ENCODE results near the gene PTPRT. TPM values are rescaled to one million over a fixed set of nuclear protein-coding genes. Genes with fewer than 3 reads are reported as not detected.

PTPRT gene
- polyA plus RNA-seq, 3 donors = not detected

DNA sequence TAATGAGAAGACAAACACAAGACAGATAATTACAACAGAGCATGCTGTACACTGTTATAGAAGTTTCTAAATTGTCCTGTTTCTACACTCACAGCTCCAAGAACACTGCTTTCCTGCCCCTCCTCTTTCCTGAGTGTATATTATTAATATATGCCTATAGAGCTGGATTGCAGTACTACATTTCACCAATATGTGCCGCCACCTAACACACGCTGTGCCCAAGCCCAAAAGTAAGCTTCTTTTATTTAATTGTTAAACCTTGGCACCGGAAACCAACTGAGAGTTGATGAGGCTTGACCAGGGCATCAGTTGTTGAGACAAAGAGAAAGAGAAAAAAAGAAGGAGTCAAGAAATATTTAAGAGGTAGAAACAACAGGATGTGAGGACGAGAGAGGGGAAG, 16.0 kb upstream of the PTPRT start:
- Histone ChIP-seq H3K27me3 (ENCODE audit: control insufficient read depth in 2 of 2, insufficient read depth in 2 of 2, low read length in 2 of 2) (no peaks in the 10 kb centered on the region), H3K27ac (ENCODE audit: low read depth in 1 of 2, low read length in 2 of 2) (no peak overlapping the region), H3K9ac (ENCODE audit: insufficient read depth, low read length, poor library complexity, severe bottlenecking) (no peak overlapping the region), H3K4me3 (replicated peaks in 1 of 3; ENCODE audit: low read depth in 2 of 3, low read length in 3 of 3) (no peak overlapping the region), H2AFZ (ENCODE audit: insufficient read depth, low read depth, low read length, poor library complexity, severe bottlenecking) (no peak overlapping the region), H3K4me2 (replicated peaks; ENCODE audit: extremely low read depth, low read length, poor library complexity, severe bottlenecking) (no peak overlapping the region), H3K79me2 (ENCODE audit: insufficient read depth, low read length) (no peaks in the 10 kb centered on the region), H3K9me3 (replicated peaks in 1 of 2; ENCODE audit: control insufficient read depth in 1 of 2, insufficient read depth in 1 of 2, low read length in 2 of 2) (no peaks in the 10 kb centered on the region), H3K4me1 (ENCODE audit: control insufficient read depth in 1 of 2, insufficient read depth in 2 of 2, low read length in 2 of 2) (no peaks in the 10 kb centered on the region), H3K36me3 (replicated peaks in 1 of 2; ENCODE audit: control insufficient read depth in 1 of 2, insufficient read depth in 2 of 2, low read length in 2 of 2) (no peaks in the 10 kb centered on the region), H4K20me1 (ENCODE audit: insufficient read depth, low read length) (no peaks in the 10 kb centered on the region)
- intact Hi-C loops (cut with micrococcal nuclease) = no loop called here
- H3K9me3 Mint-ChIP-seq = peaks cover 0 to 10% (median 3%) of the 10 kb centered on the region in 7 donors
- peaks cover 0 to 2% (median 2%) of the 10 kb centered on the region in 3 donors for H3K27me3 Mint-ChIP-seq (ENCODE audit: low read depth in 3 of 3)
- TF ChIP-seq, protein P1, sequence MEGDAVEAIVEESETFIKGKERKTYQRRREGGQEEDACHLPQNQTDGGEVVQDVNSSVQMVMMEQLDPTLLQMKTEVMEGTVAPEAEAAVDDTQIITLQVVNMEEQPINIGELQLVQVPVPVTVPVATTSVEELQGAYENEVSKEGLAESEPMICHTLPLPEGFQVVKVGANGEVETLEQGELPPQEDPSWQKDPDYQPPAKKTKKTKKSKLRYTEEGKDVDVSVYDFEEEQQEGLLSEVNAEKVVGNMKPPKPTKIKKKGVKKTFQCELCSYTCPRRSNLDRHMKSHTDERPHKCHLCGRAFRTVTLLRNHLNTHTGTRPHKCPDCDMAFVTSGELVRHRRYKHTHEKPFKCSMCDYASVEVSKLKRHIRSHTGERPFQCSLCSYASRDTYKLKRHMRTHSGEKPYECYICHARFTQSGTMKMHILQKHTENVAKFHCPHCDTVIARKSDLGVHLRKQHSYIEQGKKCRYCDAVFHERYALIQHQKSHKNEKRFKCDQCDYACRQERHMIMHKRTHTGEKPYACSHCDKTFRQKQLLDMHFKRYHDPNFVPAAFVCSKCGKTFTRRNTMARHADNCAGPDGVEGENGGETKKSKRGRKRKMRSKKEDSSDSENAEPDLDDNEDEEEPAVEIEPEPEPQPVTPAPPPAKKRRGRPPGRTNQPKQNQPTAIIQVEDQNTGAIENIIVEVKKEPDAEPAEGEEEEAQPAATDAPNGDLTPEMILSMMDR (IDR thresholded peaks at IDR 0.05) = no peak
- H3K4me3 Mint-ChIP-seq = no peak overlapping the region
- 100% methylated on average over 1 of the region's 4 CpGs for WGBS (ENCODE audit: insufficient coverage)
- DNase-seq = no peak
- no peaks in the 10 kb centered on the region for H3K36me3 Mint-ChIP-seq
- no peak overlapping the region for H3K27ac Mint-ChIP-seq
- no peaks in the 10 kb centered on the region for H3K4me1 Mint-ChIP-seq

DNA sequence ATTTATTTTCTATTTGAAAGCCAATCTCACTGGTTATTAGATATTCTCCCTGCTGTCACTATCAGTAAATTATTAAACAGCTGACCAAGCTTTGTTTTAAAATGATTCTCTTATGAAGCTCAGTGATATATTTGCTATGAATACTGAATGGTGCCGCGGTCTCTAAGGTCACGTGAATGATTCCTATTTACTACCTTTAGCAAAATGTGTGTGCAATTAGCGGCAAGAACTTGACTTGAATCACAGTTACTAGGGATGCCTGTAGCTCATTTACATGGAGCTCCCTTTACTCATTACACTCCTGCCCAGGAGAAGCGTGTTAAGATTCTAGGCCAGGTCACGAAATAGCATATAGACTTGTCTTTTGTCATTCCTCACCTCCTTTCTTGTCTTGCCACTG, 12.4 kb upstream of the PTPRT start:
- no peak overlapping the region for H3K4me2 ChIP-seq (replicated peaks; ENCODE audit: extremely low read depth, low read length, poor library complexity, severe bottlenecking)
- H3K36me3 ChIP-seq (replicated peaks in 1 of 2; ENCODE audit: control insufficient read depth in 1 of 2, insufficient read depth in 2 of 2, low read length in 2 of 2) = no peaks in the 10 kb centered on the region
- no peak overlapping the region for H3K4me3 ChIP-seq (replicated peaks in 1 of 3; ENCODE audit: low read depth in 2 of 3, low read length in 3 of 3)
- Mint-ChIP-seq H3K36me3 (no peaks in the 10 kb centered on the region), H3K4me3 (no peak overlapping the region), H3K27ac (no peak overlapping the region), H3K27me3 (ENCODE audit: low read depth in 3 of 3) (peaks cover 0 to 6% (median 2%) of the 10 kb centered on the region in 3 donors), H3K4me1 (no peaks in the 10 kb centered on the region), H3K9me3 (peaks cover 0 to 9% (median 3%) of the 10 kb centered on the region in 7 donors)
- H3K79me2 ChIP-seq (ENCODE audit: insufficient read depth, low read length) = no peaks in the 10 kb centered on the region
- intact Hi-C loops (cut with micrococcal nuclease) = no loop called here
- 92% methylated on average over 3 of the region's 6 CpGs for WGBS (ENCODE audit: insufficient coverage)
- no peak overlapping the region for H3K27ac ChIP-seq (ENCODE audit: low read depth in 1 of 2, low read length in 2 of 2)
- H3K9me3 ChIP-seq (replicated peaks in 1 of 2; ENCODE audit: control insufficient read depth in 1 of 2, insufficient read depth in 1 of 2, low read length in 2 of 2) = no peaks in the 10 kb centered on the region
- no peak overlapping the region for H2AFZ ChIP-seq (ENCODE audit: insufficient read depth, low read depth, low read length, poor library complexity, severe bottlenecking)
- H4K20me1 ChIP-seq (ENCODE audit: insufficient read depth, low read length) = no peaks in the 10 kb centered on the region
- no peaks in the 10 kb centered on the region for H3K27me3 ChIP-seq (ENCODE audit: control insufficient read depth in 2 of 2, insufficient read depth in 2 of 2, low read length in 2 of 2)
- no peaks in the 10 kb centered on the region for H3K4me1 ChIP-seq (ENCODE audit: control insufficient read depth in 1 of 2, insufficient read depth in 2 of 2, low read length in 2 of 2)
- DNase-seq = no peak
- TF ChIP-seq, protein P1 (IDR thresholded peaks at IDR 0.05) = no peak
- H3K9ac ChIP-seq (ENCODE audit: insufficient read depth, low read length, poor library complexity, severe bottlenecking) = no peak overlapping the region

Measured in CD14-positive monocyte (primary cell).